ENCODE data around the gene ASB15.
"Not testable (repeated sequence)": the region's sequence is repeated elsewhere in the genome, so short reads cannot be mapped to it uniquely, and the experiment has no call there.

ASB15 gene
- 0 to 2.4 (median 0) reads per million in 17 experiments for total RNA-seq

- no peak for DNase-seq
These were observed at the start of gene ASB15 for GRCh38 chr7:123601530-123601929. Gene ASB15 (plus strand): TSS chr7:123601821. CDS start chr7:123614503, 12,682 bp downstream.

- not testable (repeated sequence) for DNase-seq
These were observed 49.5 kb upstream of the ASB15 start for GRCh38 chr7:123552134-123552533.

- no peak for DNase-seq
These were observed 49.0 kb upstream of the ASB15 start for GRCh38 chr7:123552641-123553040.

- DNase-seq: no peak
These were observed 48.5 kb upstream of the ASB15 start for GRCh38 chr7:123553159-123553558.

GRCh38 chr7:123555484-123555883 is 46.1 kb upstream of the ASB15 start:
- DNase-seq: no peak

GRCh38 chr7:123557016-123557397 is 44.6 kb upstream of the ASB15 start:
- peak in 3 of 4 experiments; percentile 3 to 13 (median 9) for DNase-seq

GRCh38 chr7:123557398-123558288 is 44.0 kb upstream of the ASB15 start, which contains the start of gene NDUFA5:
Gene NDUFA5 (minus strand): TSS chr7:123557818. CDS start chr7:123557795, 23 bp downstream.
- DNase-seq: peak; percentile 97 to 100 (median 100)

GRCh38 chr7:123558289-123558874 is 43.2 kb upstream of the ASB15 start:
- DNase-seq: no peak

- no peak for DNase-seq
These were observed 39.5 kb upstream of the ASB15 start for GRCh38 chr7:123562121-123562520.

- peak in 2 of 4 experiments; percentile 8 to 17 for DNase-seq
These were observed 32.1 kb upstream of the ASB15 start for GRCh38 chr7:123569352-123570010.

GRCh38 chr7:123570390-123571182 is 31.0 kb upstream of the ASB15 start:
- no peak for DNase-seq

GRCh38 chr7:123571187-123571586 is 30.4 kb upstream of the ASB15 start:
- DNase-seq: no peak

- DNase-seq: no peak
These were observed 29.9 kb upstream of the ASB15 start for GRCh38 chr7:123571684-123572083.

GRCh38 chr7:123573341-123573740 is 28.3 kb upstream of the ASB15 start:
- no peak for DNase-seq

- DNase-seq: no peak
These were observed 27.6 kb upstream of the ASB15 start for GRCh38 chr7:123573896-123574467.

- DNase-seq: no peak
These were observed 22.2 kb upstream of the ASB15 start for GRCh38 chr7:123579416-123579815.

- DNase-seq: peak; percentile 4 to 25 (median 16)
These were observed 21.0 kb upstream of the ASB15 start for GRCh38 chr7:123580406-123581161.

- DNase-seq: no peak
These were observed 20.5 kb upstream of the ASB15 start for GRCh38 chr7:123581162-123581459.

- DNase-seq: no peak
These were observed 17.8 kb upstream of the ASB15 start for GRCh38 chr7:123583821-123584220.

GRCh38 chr7:123588376-123588775 is 13.2 kb upstream of the ASB15 start:
- no peak for DNase-seq

GRCh38 chr7:123594813-123595241 is 6.8 kb upstream of the ASB15 start:
- no peak for DNase-seq

Data from suppressor macrophage (primary cell).